Heart left ventricle (tissue), 16 donors: Measurements from ENCODE around the gene FAM53B. TPM values are rescaled to one million over a fixed set of nuclear protein-coding genes. Genes with fewer than 3 reads are reported as not detected.

Experiments used
- ATAC-seq, 4 donors: fragments of 200-7000 bp; cut with Tn5 transposase; one replicate each; pipeline ENCODE4 v1.9.1; 2020 to 2022; ENCODE audit warnings: moderate library complexity in 4 of 4, mild to moderate bottlenecking in 3 of 4, moderate number of reproducible peaks in 1 of 4
- DNase-seq, 5 donors: peaks; one replicate each; pipeline ENCODE4 v3.0.0-alpha.2; 2020
- H3K27ac ChIP-seq, 12 donors: fragments of 200-600 bp; sonication (generic) in 4 of 12; one replicate each; pipeline versions ENCODE4 v1.5.0 to v1.8.0; 2016 to 2022; ENCODE audit warnings: mild to moderate bottlenecking in 2 of 12
- H3K27me3 ChIP-seq, 9 donors: fragments of 200-600 bp; sonication (generic) in 2 of 9; one replicate each; pipeline versions ENCODE4 v1.5.1 to v1.8.0; 2016 to 2022; ENCODE audit warnings: mild to moderate bottlenecking in 3 of 9
- H3K36me3 ChIP-seq, 9 donors: fragments of 200-600 bp; sonication (generic) in 2 of 9; one replicate each; pipeline versions ENCODE4 v1.5.0 to v1.8.0; 2018 to 2022; ENCODE audit warnings: mild to moderate bottlenecking in 2 of 9
- H3K4me1 ChIP-seq, 12 donors: fragments of 200-600 bp; sonication (generic) in 4 of 12; one replicate each; pipeline versions ENCODE4 v1.5.0 to v1.8.0; 2016 to 2022; ENCODE audit warnings: mild to moderate bottlenecking in 3 of 12
- H3K4me3 ChIP-seq, 12 donors: fragments of 200-600 bp; sonication (generic) in 4 of 12; one replicate each; pipeline versions ENCODE4 v1.5.0 to v1.8.0; 2017 to 2022; ENCODE audit warnings: mild to moderate bottlenecking in 9 of 12, moderate library complexity in 4 of 12
- H3K9me3 ChIP-seq, 12 donors: fragments of 200-600 bp; sonication (generic) in 4 of 12; one replicate each; pipeline versions ENCODE4 v1.5.0 to v1.8.0; 2016 to 2022; ENCODE audit warnings: mild to moderate bottlenecking in 1 of 12
- POLR2A ChIP-seq, 2 donors: fragments of 450-650 bp; IDR thresholded peaks; one replicate each; pipeline ENCODE4 v1.6.1; 2017; ENCODE audit warnings: antibody characterized with exemption in 2 of 2, mild to moderate bottlenecking in 2 of 2, moderate library complexity in 2 of 2
- WGBS, 4 donors: extraction: QIAGEN DNeasy Blood & Tissue Kit in 2 of 4; methylation state at CpG; one replicate each; pipeline versions ENCODE4 v1.1.5 to v1.1.7; 2013 to 2018; 5-methylcytosine and 5-hydroxymethylcytosine counted together
- intact Hi-C, 10 donors: fragments of 100-400 bp; cut with DNase I; formaldehyde crosslinking; loops; one replicate each; pipeline versions ENCODE4 v1.11.1 to v1.14.2; 2022
- polyA plus RNA-seq, 2 donors: library from polyadenylated mRNA; stranded (reverse); fragments of 200-250 nt; gene quantifications; one replicate each; pipeline ENCODE4 v1.2.3, GENCODE V29; 2013
- total RNA-seq, 9 donors: library from RNA; depleted of rRNA in 2 of 9; stranded (reverse); fragments of >200 nt in 2 of 9; fragmentation: NEBNext Ultra II Directional in 3 of 9; extraction: Animal tissue kit (Norgen Biotek cat#: 25700) in 3 of 9; gene quantifications; one replicate each; pipeline versions ENCODE4 v1.1.0 to v1.2.4, GENCODE V29; 2016 to 2023
- TF ChIP-seq, protein P1 (sequence below), 12 donors: fragments of 200-600 bp; sonication (generic) in 4 of 12; IDR thresholded peaks; one replicate each; pipeline versions ENCODE4 v1.5.0 to v1.8.0; 2018 to 2022; ENCODE audit warnings: antibody characterized with exemption in 12 of 12, mild to moderate bottlenecking in 5 of 12
- donor health status: ischemic (EF 13 %, LVEDD 7.1; RV severe dilation, severe dysfunction).
- donor health status: healthy with polysubstance abuse.
- donor health status: DM: no; HTN: yes; CAD: no.
- donor health status: DM: no; HTN: no; CAD: no.
- donor health status: ischemic (EF 25% LVEDD 6.9; RV normal size, moderate dysfunction).
- donor health status: ischemic (EF 25% LVEDD 5.7; RV mildly dilated, moderate dysfunction).
- donor health status: healthy.
- donor health status: DM: yes; HTN: yes; CAD: no.
- donor health status: ischemic (EF 35%, LVEDD 5.7; RV mildly dilated, moderate dysfunction).
- donor health status: nonischemic (EF 11% LVEDD 7.7; RV severe dilation, severe dysfunction).
- donor health status: DM: yes; HTN: yes; CAD: no.
- donor health status: PGD.
- donor health status: ischemic (EF 29% LVEDD 5.4; RV normal size, mild dysfunction).
- donor health status: nonischemic (EF 23%, LVEDD 6.1; RV moderate dilation, normal function).

FAM53B gene
- total and polyA plus RNA-seq, 11 donors = 23.7 to 57.7 (median 35.5) TPM

DNA sequence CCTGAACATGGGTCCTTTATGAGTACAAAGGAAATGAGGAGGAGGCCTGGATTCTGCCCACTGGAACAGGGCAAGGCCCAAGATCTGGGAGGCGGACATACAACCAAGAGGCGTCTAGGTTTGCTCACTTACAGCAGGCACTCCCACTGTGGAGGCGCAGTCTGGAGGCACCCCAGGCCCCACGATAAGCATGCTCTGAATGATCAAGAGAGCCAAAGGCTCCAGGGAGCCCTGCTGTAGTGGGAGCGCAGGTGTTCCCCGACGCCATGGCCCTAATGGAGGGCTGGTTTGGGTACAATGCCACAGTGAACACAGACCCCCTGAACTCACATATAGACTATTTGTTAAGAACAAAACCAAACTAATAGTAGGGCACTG is 88.1 kb downstream of the FAM53B start:
- no peak for ATAC-seq
- Histone ChIP-seq H3K4me1 (peaks cover 22 to 86% (median 64%) of the 10 kb centered on the region in 12 donors), H3K36me3 (peaks cover 0 to 11% (median 0%) of the 10 kb centered on the region in 9 donors), H3K27ac (no peak overlapping the region), H3K27me3 (no peaks in the 10 kb centered on the region), H3K4me3 (no peak overlapping the region), H3K9me3 (no peaks in the 10 kb centered on the region)
- TF ChIP-seq, protein P1, sequence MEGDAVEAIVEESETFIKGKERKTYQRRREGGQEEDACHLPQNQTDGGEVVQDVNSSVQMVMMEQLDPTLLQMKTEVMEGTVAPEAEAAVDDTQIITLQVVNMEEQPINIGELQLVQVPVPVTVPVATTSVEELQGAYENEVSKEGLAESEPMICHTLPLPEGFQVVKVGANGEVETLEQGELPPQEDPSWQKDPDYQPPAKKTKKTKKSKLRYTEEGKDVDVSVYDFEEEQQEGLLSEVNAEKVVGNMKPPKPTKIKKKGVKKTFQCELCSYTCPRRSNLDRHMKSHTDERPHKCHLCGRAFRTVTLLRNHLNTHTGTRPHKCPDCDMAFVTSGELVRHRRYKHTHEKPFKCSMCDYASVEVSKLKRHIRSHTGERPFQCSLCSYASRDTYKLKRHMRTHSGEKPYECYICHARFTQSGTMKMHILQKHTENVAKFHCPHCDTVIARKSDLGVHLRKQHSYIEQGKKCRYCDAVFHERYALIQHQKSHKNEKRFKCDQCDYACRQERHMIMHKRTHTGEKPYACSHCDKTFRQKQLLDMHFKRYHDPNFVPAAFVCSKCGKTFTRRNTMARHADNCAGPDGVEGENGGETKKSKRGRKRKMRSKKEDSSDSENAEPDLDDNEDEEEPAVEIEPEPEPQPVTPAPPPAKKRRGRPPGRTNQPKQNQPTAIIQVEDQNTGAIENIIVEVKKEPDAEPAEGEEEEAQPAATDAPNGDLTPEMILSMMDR (IDR thresholded peaks at IDR 0.05) = no peak
- no peak for TF ChIP-seq POLR2A (IDR thresholded peaks at IDR 0.05)
- WGBS, 4 donors = 85 to 97% (median 91%) methylated on average over 4 to 7 of the region's 7 CpGs
- peak in 2 of 5 donors; percentile 9 to 15 for DNase-seq
- intact Hi-C loops = no loop called here

- WGBS, 4 donors = 77 to 87% (median 82%) methylated on average over 13 of the region's 13 CpGs
- intact Hi-C loops = no loop called here
- peaks cover 0 to 11% (median 0%) of the 10 kb centered on the region in 9 donors for H3K36me3 ChIP-seq
- H3K27me3 ChIP-seq = no peaks in the 10 kb centered on the region
- H3K4me1 ChIP-seq = peaks cover 22 to 88% (median 68%) of the 10 kb centered on the region in 12 donors
- peak in 2 of 5 donors; percentile 12 to 22 for DNase-seq
- H3K4me3 ChIP-seq = no peak overlapping the region
- H3K27ac ChIP-seq = peak overlapping the region in 10 of 12 donors; percentile 43 to 97 (median 73)
- no peaks in the 10 kb centered on the region for H3K9me3 ChIP-seq
- ATAC-seq = no peak
- TF ChIP-seq POLR2A (IDR thresholded peaks at IDR 0.05) = no peak
- TF ChIP-seq, protein P1 (IDR thresholded peaks at IDR 0.05) = no peak
Measured at GRCh38 chr10:124655191-124656112, 88.7 kb downstream of the FAM53B start.

GRCh38 chr10:124654686-124655085 is 89.5 kb downstream of the FAM53B start:
- H3K4me1 ChIP-seq = peaks cover 22 to 93% (median 72%) of the 10 kb centered on the region in 12 donors
- DNase-seq (peak in 2 of 5 donors; percentile 16 to 17), ATAC-seq (peak in 1 of 4 donors; percentile 8)
- peaks cover 0 to 11% (median 0%) of the 10 kb centered on the region in 9 donors for H3K36me3 ChIP-seq
- no peaks in the 10 kb centered on the region for H3K27me3 ChIP-seq
- H3K27ac ChIP-seq = peak overlapping the region in 11 of 12 donors; percentile 43 to 97 (median 71)
- H3K4me3 ChIP-seq = no peak overlapping the region
- intact Hi-C loops = no loop called here
- TF ChIP-seq POLR2A (IDR thresholded peaks at IDR 0.05) = no peak
- 69 to 85% (median 77%) methylated on average over 6 to 7 of the region's 7 CpGs for WGBS, 4 donors
- no peaks in the 10 kb centered on the region for H3K9me3 ChIP-seq

- peak overlapping the region; percentile 11 to 97 (median 70) for H3K27ac ChIP-seq
Measured at GRCh38 chr10:124653811-124654651, 90.1 kb downstream of the FAM53B start.

More at GRCh38 chr10:124653811-124654651, 90.1 kb downstream of the FAM53B start:
- peaks cover 0 to 11% (median 0%) of the 10 kb centered on the region in 9 donors for H3K36me3 ChIP-seq
- DNase-seq = peak in 3 of 5 donors; percentile 51 to 70 (median 59)
- H3K27me3 ChIP-seq = no peaks in the 10 kb centered on the region
- H3K4me1 ChIP-seq = peaks cover 28 to 93% (median 73%) of the 10 kb centered on the region in 12 donors
- H3K9me3 ChIP-seq = no peaks in the 10 kb centered on the region
- intact Hi-C loops = no loop called here
- no peak overlapping the region for H3K4me3 ChIP-seq
- WGBS, 4 donors = 56 to 67% (median 62%) methylated on average over 15 to 17 of the region's 17 CpGs
- ATAC-seq = peak; percentile 20 to 57 (median 35)
- TF ChIP-seq, protein P1 (IDR thresholded peaks at IDR 0.05) = no peak
- no peak for TF ChIP-seq POLR2A (IDR thresholded peaks at IDR 0.05)
